GM12801 (cell line): ENCODE measurements around the gene MYO1E.

Source experiments
- CTCF ChIP-seq: IDR thresholded peaks from one replicate; pipeline ENCODE4 v1.5.1; 2011; ENCODE audit warnings: control low read depth; ENCODE audit not compliant: insufficient read length; ENCODE audit errors: extremely low read depth

The MYO1E gene

GRCh38 chr15:59251001-59251845 is 121.4 kb downstream of the MYO1E start:
- no peak for TF ChIP-seq CTCF

GRCh38 chr15:59250249-59250648 is 122.4 kb downstream of the MYO1E start:
- no peak for TF ChIP-seq CTCF

- TF ChIP-seq CTCF, result no peak
Observed at GRCh38 chr15:59249816-59250215, 122.9 kb downstream of the MYO1E start.

- TF ChIP-seq CTCF, result no peak
Observed at GRCh38 chr15:59247364-59247763, 125.3 kb downstream of the MYO1E start.

- TF ChIP-seq CTCF, result no peak
Observed at GRCh38 chr15:59245559-59245958, 127.1 kb downstream of the MYO1E start.

GRCh38 chr15:59244337-59244736 is 128.3 kb downstream of the MYO1E start:
- no peak for TF ChIP-seq CTCF

GRCh38 chr15:59243622-59244021 is 129.0 kb downstream of the MYO1E start:
- TF ChIP-seq CTCF, result no peak
